Retinal pigment epithelial cell (primary cell): Measurements from ENCODE around the gene MGAT2.

Experiments
- DNase-seq: peaks from one replicate; pipeline ENCODE4 v3.0.0-alpha.2; 2010; ENCODE audit warnings: low read depth
- H3K4me3 ChIP-seq: 2 replicates; pipeline ENCODE4 v1.5.1; 2011; ENCODE audit warnings: mild to moderate bottlenecking, low read length, control low read depth, moderate library complexity
- CTCF ChIP-seq: conservative IDR thresholded peaks from 2 replicates; pipeline ENCODE4 v1.5.1; 2011; ENCODE audit warnings: low read depth, low read length, control low read depth, inconsistent platforms

Gene MGAT2

GRCh38 chr14:49623387-49623786 is 2.8 kb downstream of the MGAT2 start:
- peak overlapping the region; percentile 98 for H3K4me3 ChIP-seq
- no peak for TF ChIP-seq CTCF
- no peak for DNase-seq

DNA sequence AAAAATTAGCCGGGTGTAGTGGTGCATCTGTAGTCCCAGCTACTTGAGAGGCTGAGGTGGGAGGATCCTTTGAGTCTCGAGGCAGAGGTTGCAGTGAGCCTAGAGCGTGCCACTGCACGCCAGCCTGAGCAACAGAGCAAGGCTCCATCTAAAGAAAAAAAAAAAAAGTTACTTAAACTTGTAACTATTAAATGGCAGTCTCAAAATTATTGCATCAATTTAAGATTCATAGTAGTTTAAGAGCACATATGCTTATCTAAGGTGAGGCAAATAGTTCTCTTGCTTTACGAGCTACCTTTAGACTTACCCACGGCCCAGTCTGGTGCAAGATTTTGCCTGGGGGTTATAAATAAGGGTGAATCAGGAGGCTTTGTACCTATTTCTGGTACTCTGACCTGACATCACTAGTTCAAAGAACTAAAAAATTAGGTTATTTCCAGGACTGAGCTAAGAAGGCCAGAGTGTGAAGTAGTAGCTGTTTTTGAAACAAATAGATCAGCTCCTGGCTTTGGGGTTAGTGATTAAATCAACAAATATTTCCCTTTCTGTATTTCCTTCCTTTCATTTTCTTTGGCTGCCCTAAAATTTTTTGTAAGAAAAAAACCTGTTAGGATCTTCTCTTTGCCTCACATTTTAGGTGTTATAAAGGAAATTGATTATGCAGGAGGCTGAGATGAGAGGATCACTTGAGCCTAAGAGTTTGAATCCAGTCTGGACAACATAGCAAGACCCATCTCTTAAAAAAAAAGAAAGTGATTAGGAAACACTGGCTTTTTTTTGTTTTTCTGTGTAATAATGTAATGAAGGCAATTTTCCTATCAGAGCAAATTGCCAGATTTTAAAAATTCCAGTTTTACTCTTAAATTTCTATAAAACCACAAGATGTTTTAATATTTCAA is 3.6 kb downstream of the MGAT2 start:
- no peak for TF ChIP-seq CTCF
- no peak overlapping the region for H3K4me3 ChIP-seq
- no peak for DNase-seq

DNA sequence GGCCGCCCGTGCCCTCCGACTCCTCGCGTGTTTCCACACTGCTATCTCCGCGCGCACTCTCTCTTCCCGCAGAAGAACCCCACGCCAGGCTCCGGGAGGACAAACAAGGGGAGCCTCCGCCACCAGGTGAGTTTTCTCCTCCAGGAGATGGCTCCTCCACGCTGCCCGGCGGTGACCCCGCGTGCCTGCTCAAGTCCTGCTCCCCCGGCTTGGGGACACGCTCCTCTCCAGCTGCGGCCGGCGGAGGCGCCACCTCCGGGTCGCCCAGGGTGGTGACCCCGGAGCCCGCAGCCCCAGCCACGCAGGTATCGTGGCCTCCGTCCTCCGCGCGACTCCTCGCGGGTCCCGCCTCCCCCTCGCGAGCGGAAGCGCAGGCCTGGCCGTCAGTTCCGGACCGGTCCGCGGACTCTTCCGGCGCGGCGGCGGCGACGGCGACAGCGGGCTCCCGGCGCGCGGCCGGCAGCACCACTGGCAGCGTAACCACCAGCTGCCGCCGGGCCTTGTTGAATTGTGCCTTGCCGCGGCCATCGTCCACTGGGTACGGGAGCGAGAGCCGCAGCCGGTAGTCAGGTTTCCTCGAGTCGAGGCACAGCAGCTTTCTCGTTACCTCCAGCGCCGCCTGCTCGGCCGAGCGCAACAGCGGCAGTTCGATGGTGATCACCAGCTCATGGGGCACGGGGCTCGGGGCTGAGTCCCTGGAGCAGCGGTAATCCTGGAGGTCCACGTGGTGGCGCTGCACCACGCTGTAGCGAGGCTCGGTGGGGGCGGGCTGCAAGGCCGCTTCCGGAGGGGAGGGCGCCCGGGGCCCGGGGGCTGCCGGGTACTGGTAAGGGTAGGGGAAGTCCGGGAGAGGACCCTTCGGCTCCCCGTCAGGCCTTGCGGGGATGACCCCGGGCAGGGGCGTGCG is 13.3 kb downstream of the MGAT2 start:
- DNase-seq: peak; percentile 85
- H3K4me3 ChIP-seq: peak overlapping the region; percentile 92
- TF ChIP-seq CTCF: peak; percentile 69

- DNase-seq: peak; percentile 62
- TF ChIP-seq CTCF: no peak
- peak within 1 kb of the TSS; percentile 92 for H3K4me3 ChIP-seq
These were observed 14.1 kb downstream of the MGAT2 start, which contains the start of gene DNAAF2 for GRCh38 chr14:49634547-49635334. Gene DNAAF2, minus strand, starts transcription at chr14:49635244. Its CDS starts 95 bp downstream, at chr14:49635149.

- TF ChIP-seq CTCF: no peak
- H3K4me3 ChIP-seq: no peak overlapping the region
- no peak for DNase-seq
These were observed 16.3 kb downstream of the MGAT2 start for GRCh38 chr14:49636866-49637265.

DNA sequence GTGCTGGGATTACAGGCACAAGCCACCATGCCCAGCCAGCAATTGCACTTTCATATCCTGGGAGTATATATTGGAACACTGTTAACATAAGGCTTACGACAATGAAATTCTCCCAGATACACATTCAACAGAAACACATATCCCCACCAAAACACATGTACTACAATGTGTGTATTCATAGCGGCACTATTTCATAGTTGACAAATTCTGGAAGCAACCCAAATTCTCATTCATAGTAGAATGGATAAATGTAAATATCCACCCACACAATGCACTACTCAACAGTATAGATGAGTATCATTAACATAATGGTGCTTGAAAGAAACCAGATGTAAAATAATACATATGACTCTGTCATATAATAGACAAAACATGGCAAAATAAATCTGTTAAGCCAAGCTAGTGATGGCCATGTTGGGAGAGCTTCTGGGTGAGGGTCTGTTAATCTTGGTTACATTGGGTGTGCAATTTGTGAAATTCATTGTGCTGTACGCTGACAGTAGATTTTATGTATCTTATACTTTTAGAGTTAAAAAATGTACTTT is 17.0 kb downstream of the MGAT2 start:
- no peak overlapping the region for H3K4me3 ChIP-seq
- no peak for DNase-seq
- TF ChIP-seq CTCF: no peak
